Measurements from ENCODE around the gene BRMS1L. TPM values are rescaled to one million over a fixed set of nuclear protein-coding genes. Genes with fewer than 3 reads are reported as not detected.

BRMS1L gene
- total and polyA plus RNA-seq, 2 of the 13 experiments (the other 11 are each of a cell fraction or from before 2014, with no cell fraction given), result 21.1 to 23.8 TPM

GRCh38 chr14:35826218-35826951 is at the start of gene BRMS1L (continued):
- TF ChIP-seq KDM1A (CRISPR knock-in tag; IDR thresholded peaks at IDR 0.05) (no peak; the same call in 1 of the 2 replicates), NFYB (CRISPR knock-in tag; IDR thresholded peaks at IDR 0.05) (peak; percentile 97), ATF7-NPFF (CRISPR knock-in tag; IDR thresholded peaks at IDR 0.05; ENCODE audit: low read depth) (peak; percentile 100), RXRB (CRISPR knock-in tag; IDR thresholded peaks at IDR 0.05; ENCODE audit: borderline replicate concordance) (peak; percentile 72), RBAK (CRISPR knock-in tag; IDR thresholded peaks at IDR 0.05) (peak; percentile 66), ELF4 (CRISPR knock-in tag; IDR thresholded peaks at IDR 0.05; ENCODE audit: borderline replicate concordance) (peak; percentile 82; the same call in 1 of the 2 replicates), PRPF4 (IDR thresholded peaks at IDR 0.05; ENCODE audit: low read depth, low read length, poor library complexity, severe bottlenecking) (no peak), STAT5B (CRISPR knock-in tag; IDR thresholded peaks at IDR 0.05) (peak; percentile 51), ZBTB33 (CRISPR knock-in tag; IDR thresholded peaks at IDR 0.05) (peak; percentile 46; the same call in 1 of the 2 replicates), MTA1 (CRISPR knock-in tag; IDR thresholded peaks at IDR 0.05; ENCODE audit: borderline replicate concordance) (peak; percentile 99), ZNF749 (CRISPR knock-in tag; IDR thresholded peaks at IDR 0.05; ENCODE audit: borderline replicate concordance) (peak; percentile 96), TBX2 (CRISPR knock-in tag; IDR thresholded peaks at IDR 0.05; ENCODE audit: borderline replicate concordance) (peak; percentile 98)
- TF ChIP-seq, protein P1, sequence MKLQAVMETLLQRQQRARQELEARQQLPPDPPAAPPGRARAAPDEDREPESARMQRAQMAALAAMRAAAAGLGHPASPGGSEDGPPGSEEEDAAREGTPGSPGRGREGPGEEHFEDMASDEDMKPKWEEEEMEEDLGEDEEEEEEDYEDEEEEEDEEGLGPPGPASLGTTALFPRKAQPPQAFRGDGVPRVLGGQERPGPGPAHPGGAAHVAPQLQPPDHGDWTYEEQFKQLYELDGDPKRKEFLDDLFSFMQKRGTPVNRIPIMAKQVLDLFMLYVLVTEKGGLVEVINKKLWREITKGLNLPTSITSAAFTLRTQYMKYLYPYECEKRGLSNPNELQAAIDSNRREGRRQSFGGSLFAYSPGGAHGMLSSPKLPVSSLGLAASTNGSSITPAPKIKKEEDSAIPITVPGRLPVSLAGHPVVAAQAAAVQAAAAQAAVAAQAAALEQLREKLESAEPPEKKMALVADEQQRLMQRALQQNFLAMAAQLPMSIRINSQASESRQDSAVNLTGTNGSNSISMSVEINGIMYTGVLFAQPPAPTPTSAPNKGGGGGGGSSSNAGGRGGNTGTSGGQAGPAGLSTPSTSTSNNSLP (IDR thresholded peaks at IDR 0.05; ENCODE audit: low read depth, low read length), result peak; percentile 4; the same call in 1 of the 2 replicates

All from HepG2 (cell line).